GM13977 (cell line): ENCODE data around the gene CDKL5.
"Not testable (repeated sequence)": the region's sequence is repeated elsewhere in the genome, so short reads cannot be mapped to it uniquely, and the experiment has no call there.

Experiments
- DNase-seq: peaks from one replicate; pipeline ENCODE4 v3.0.0; 2012; ENCODE audit warnings: low spot score
- in situ Hi-C: fragments of 300-500 bp; cut with MboI; formaldehyde crosslinking; loops from one replicate; pipeline ENCODE4 v1.12.0; 2022; ENCODE audit warnings: low sequenced_read_pairs, low pct_unique_long_range_greater_than_20kb, mixed read lengths, inconsistent platforms; ENCODE audit not compliant: unreplicated experiment
- TF ChIP-seq, protein P1 (sequence below): IDR thresholded peaks from 2 replicates; pipeline ENCODE4 v1.5.1; 2012; ENCODE audit warnings: mild to moderate bottlenecking, control low read depth; ENCODE audit not compliant: insufficient read depth; ENCODE audit errors: extremely low read depth, missing control alignments

Gene CDKL5

DNA sequence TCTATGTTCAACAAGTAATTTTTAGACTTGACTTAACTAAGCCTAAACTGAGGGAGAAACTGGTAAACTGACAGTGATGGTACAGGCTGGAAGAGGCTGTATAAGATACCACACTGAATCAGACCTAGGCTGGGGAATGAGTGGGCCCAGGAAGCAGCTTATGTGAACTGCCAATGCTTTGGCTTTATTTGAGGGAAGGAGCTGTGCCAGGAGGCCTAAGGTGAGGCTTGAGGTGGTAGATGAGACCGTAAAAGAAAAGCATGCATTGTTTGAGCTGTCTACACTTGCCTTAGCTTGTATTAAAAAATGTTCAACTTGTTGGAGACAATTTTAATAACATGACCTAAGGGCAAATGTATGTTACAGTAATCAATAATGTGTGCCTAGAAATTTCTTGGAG is 150.3 kb downstream of the CDKL5 start:
- no peak for DNase-seq
- TF ChIP-seq, protein P1, sequence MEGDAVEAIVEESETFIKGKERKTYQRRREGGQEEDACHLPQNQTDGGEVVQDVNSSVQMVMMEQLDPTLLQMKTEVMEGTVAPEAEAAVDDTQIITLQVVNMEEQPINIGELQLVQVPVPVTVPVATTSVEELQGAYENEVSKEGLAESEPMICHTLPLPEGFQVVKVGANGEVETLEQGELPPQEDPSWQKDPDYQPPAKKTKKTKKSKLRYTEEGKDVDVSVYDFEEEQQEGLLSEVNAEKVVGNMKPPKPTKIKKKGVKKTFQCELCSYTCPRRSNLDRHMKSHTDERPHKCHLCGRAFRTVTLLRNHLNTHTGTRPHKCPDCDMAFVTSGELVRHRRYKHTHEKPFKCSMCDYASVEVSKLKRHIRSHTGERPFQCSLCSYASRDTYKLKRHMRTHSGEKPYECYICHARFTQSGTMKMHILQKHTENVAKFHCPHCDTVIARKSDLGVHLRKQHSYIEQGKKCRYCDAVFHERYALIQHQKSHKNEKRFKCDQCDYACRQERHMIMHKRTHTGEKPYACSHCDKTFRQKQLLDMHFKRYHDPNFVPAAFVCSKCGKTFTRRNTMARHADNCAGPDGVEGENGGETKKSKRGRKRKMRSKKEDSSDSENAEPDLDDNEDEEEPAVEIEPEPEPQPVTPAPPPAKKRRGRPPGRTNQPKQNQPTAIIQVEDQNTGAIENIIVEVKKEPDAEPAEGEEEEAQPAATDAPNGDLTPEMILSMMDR = no peak
- in situ Hi-C loops = no loop called here

DNA sequence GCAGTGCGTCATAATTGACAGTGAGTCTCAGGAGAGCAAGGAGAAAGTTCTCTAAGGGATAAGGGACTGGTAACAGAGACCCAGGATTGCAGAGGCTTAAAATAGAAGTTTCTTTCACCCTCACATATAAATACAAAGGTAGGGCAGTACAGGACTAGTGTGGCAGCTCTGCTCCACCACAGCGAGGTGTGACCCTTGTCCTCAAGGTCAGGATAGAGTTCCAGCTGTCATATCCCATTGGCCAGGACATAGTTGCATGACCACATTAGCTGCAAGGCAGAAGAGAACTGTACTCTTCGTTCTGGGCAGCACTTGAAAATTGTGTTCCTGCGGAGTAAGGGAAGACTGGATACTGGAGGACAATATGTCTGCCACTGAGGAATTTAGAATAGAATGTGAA is 152.0 kb downstream of the CDKL5 start:
- no peak for DNase-seq
- in situ Hi-C loops = no loop called here
- TF ChIP-seq, protein P1 = no peak

DNA sequence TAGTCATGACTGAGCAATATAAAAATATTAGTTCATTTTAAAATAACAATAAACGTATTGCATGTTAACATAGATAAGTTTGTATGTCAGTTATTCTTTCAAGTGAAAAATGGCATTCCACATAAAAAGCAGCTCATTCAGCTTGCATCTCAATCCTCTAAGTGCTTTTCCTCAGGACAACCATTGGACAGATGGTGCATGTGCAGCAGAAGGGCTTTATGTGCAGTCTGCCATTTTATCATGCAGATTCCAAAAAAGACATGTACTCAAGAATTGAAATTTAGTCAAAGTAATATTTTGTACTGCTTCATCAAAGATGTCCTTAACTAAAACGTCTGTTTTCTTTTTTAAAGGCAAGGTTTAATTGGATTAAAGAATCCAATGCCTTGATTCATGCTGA is 153.1 kb downstream of the CDKL5 start:
- no peak for DNase-seq
- TF ChIP-seq, protein P1 = no peak
- in situ Hi-C loops = no loop called here

DNA sequence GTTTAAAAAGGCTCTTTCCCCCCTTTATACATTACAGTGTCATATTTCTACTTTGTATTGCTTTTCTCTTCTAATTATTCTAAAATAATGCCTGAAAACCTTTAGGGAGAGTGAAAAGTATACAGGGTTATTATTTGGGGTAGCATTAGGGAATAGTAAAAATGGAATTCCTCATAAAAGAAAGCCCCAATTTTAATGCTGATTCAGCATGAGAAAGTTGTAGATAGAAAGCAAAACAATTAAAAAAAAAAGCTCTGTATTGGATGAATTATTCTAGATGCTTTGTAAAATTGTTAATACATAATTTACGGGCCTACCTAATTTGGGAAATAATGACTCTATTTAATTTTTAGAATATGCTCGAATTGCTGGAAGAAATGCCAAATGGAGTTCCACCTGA is 154.1 kb downstream of the CDKL5 start:
- DNase-seq = no peak
- TF ChIP-seq, protein P1 = no peak
- in situ Hi-C loops = no loop called here

DNA sequence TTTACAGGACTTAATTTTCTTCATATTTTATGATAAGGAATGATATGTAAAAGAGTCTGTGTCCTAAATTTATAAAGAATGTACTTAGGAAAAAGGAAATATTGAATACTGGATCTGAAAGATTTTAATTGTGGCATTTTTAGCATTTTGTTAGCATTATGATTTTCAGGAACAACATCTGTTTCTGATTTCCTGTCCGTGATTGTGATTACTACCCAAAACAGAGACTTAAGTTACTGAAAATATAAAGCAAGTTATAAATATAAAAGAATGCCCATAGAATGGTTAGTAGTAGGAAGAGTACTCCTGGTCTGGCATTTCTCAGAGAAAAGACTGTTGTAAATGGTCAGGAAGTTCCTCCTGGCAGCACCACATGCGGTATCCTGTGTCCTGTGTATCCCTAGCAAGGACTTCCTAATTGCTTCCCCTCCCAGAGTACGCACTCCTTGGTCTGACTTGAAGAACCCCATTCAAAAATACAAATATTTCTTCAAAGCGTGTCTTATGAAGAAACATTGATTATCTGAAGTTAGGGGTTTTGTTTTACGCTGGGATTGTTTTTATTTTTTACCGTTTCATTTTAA is 157.6 kb downstream of the CDKL5 start:
- in situ Hi-C loops = no loop called here
- TF ChIP-seq, protein P1 = no peak
- no peak for DNase-seq

DNA sequence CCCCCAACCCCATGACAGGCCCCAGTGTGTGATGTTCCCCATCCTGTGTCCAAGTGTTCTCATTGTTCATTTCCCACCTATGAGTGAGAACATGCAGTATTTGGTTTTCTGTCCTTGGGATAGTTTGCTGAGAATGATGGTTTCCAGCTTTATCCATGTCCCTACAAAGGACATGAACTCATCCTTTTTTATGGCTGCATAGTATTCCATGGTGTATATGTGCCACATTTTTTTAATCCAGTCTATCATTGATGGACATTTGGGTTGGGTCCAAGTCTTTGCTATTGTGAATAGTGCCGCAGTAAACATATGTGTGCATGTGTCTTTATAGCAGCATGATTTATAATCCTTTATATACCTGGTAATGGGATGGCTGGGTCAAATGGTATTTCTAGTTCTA is 163.9 kb downstream of the CDKL5 start:
- DNase-seq, in situ Hi-C loops: not testable (repeated sequence)

DNA sequence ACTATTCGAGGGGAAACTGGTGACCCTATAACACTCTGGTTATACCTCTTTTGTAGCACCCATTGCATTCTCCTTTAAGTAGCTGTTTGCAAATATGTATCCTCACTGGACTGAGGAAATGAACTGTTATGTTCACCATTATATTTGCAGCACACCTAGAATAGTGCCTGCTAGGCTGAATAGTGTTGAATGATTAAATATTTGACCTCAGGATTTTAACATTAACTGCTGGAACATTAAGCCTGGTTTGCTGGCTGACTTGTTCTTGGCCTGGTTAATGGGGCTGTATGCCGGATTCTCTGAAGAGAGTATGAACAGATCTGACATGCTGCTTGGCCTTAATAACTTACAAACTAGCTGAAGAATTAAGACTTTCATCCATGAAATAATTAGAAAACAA is 166.4 kb downstream of the CDKL5 start:
- TF ChIP-seq, protein P1 = no peak
- in situ Hi-C loops = no loop called here

More for the DNA sequence above, 166.4 kb downstream of the CDKL5 start:
- DNase-seq = no peak
